ENCODE measurements around the gene ALK. TPM values are rescaled to one million over a fixed set of nuclear protein-coding genes. Genes with fewer than 3 reads are reported as not detected.

The ALK gene
- total RNA-seq, 1 experiment from 2014 or later: 0.06 TPM

GRCh38 chr2:29412197-29412925 lies 509.0 kb downstream of the ALK start:
- DNase-seq (ENCODE audit: low read depth): no peak

DNA sequence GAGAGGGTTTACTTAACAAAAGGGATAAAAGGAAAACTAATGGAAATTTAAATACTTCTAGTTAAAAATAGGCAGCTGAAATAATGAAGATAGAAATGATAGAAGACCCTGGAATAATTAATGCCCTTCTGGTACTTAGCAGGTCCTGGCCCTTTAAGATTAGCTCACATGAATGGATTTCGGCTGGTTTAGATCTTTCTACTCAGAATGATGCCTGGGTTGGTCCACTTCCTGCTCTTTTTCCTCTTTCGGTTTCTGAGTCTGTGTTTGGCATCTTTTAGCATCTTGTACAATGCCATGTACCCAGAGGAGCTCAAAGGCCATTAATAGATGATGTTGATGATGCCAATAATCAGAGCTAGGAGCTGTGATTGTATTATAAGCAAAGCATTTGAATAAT lies 515.7 kb downstream of the ALK start:
- DNase-seq (ENCODE audit: low read depth): peak; percentile 35

GRCh38 chr2:29405266-29405665 lies 516.1 kb downstream of the ALK start:
- DNase-seq (ENCODE audit: low read depth): peak; percentile 69

GRCh38 chr2:29401994-29402393 lies 519.4 kb downstream of the ALK start:
- DNase-seq (ENCODE audit: low read depth): no peak

DNA sequence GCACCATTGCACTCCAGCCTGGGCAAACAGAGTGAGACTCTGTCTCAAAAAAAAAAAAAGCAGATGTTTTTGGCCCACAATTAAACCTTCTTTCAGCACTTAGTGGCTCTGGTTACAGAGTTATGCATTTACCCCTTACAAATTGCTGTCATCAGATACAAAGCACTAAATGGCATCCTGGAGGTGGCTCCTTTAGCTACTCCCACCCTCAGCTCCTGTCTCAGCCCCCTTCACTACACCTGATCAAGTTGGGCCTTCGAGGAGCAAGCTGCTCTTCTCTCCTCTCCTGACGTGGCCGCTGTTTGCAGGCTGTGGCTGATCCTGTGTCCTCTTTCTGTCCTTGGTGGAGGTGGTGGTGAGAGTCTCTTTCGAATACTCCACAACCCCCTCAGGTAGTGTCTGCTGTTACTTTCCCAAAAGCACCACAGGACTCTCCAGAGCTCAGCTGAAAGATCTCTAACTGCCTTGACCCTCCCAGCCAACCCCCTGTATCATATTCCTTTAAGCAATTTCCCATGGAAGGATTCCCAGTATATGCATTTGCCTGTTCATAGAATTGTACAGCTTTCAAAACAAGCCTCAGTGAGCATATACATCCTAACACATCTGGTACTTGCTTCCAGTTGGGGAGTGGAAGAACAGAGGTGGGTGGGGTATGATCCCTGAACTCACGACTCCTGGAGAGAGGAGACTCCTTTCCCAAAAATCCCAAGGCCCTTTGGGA lies 520.3 kb downstream of the ALK start:
- DNase-seq (ENCODE audit: low read depth): no peak

- DNase-seq (ENCODE audit: low read depth): peak; percentile 37
These were observed 522.8 kb downstream of the ALK start for GRCh38 chr2:29398384-29399237.

GRCh38 chr2:29397713-29398112 lies 523.7 kb downstream of the ALK start:
- no peak for DNase-seq (ENCODE audit: low read depth)

- DNase-seq (ENCODE audit: low read depth): peak; percentile 56
These were observed 524.3 kb downstream of the ALK start for GRCh38 chr2:29397039-29397438.

DNA sequence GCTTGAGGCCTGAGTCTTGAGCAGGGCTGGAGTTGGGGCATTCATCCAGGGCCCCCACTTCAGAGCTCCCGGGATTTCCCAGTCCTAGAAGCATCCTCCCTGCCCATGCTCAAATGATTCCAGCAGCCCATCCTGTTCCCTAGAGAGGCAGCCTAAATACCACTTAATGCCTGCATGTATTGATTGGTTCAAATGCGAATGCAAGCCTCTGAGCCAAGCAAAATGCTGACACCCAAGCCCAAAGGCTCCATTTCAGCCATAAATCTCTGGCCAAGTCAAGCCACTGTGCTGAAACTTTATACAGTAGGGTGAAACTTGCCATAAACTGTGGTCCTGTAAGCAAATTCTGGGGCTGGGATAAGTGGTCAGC lies 526.4 kb downstream of the ALK start:
- DNase-seq (ENCODE audit: low read depth): no peak

DNA sequence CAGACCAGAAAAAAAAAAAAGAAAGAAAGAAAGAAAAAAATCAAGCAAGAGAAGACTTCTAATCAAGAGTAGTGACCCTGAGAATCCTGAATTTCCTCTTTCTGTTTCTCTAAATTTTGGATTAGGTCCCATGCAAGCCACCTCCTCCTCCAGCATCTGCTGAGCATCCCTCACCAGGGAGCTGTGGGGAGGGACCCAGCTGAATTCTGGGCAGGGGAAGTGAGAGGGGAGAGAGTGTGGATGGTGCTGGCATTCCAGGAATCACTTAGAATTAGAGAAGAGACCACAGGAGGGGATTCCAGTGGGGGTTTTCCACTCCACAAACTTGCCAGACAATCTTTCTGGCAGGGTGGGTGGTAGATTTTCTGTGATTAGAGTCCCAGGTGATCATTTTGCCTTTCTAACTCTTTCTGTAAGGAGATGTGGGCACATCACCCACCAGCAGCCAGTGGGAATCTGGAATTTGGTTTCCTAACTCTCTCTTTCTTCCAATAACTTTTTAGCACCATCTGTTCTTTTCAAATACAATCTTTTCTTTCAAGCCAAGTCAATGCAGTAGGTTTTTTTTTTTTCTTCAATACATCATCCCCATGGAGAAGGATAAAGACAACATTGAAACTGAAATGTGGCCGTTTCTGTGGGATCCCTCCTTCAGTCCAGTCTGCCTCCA lies 526.9 kb downstream of the ALK start:
- no peak for DNase-seq (ENCODE audit: low read depth)

DNA sequence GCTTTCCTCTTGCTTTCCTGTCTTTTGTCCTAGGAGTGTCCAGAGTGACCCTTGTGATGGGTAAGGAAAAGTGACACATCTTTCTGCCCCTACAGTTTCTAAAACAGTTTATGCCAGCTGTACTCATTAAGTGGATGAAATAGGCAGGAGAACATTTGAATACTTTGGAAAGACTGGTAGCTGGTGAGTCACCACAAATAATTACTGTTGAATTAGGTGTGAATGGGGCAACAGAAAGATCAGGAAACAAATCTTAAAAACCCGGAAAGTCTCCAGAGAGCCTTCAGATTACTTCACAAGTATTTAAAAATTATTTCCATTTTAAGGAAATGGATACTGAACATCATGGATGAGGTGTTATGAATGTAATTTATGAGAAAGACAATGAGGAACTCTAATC lies 527.7 kb downstream of the ALK start:
- DNase-seq (ENCODE audit: low read depth): no peak

- DNase-seq (ENCODE audit: low read depth): no peak
These were observed 528.6 kb downstream of the ALK start for GRCh38 chr2:29392774-29393173.

DNA sequence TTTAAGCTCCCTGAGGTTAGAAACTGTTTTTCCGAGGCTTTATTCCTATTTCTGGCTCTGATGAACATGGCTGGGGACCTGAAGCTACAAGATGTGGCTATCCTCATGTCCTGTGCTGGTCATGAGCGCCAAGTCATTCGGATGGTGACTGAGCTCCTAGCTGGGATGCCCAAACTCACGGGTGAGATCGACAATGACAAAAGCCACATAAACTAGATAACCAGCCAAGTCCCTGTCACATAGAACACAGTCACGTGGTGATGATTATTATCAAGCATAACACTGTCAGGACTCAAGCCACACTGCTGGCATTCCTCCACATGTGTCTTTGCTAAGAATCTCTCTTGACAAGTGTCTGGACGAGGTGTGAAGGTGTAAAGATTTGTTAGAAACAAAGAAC lies 531.2 kb downstream of the ALK start:
- no peak for DNase-seq (ENCODE audit: low read depth)

GRCh38 chr2:29389686-29390085 lies 531.7 kb downstream of the ALK start:
- DNase-seq (ENCODE audit: low read depth): no peak

DNA sequence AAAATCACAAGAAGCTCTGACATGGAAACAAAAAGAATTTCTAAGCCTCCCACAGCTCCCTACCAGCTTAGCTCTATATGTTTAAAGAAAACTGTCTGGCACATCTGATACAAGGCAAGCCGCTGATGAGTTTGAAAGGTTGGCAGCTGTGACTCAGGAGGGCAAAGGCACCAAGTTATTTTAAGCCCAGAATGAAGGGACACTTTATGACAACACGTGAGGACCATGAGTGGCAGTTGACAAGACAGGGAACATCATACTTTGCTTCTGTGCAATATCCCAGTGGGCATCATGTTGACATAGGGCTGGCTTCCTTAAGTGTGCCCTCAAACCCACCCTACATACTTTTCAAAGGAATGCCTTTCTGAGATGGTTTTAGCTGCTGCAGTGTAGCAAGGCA lies 533.3 kb downstream of the ALK start:
- no peak for DNase-seq (ENCODE audit: low read depth)

GRCh38 chr2:29382486-29382885 lies 538.9 kb downstream of the ALK start:
- no peak for DNase-seq (ENCODE audit: low read depth)

DNA sequence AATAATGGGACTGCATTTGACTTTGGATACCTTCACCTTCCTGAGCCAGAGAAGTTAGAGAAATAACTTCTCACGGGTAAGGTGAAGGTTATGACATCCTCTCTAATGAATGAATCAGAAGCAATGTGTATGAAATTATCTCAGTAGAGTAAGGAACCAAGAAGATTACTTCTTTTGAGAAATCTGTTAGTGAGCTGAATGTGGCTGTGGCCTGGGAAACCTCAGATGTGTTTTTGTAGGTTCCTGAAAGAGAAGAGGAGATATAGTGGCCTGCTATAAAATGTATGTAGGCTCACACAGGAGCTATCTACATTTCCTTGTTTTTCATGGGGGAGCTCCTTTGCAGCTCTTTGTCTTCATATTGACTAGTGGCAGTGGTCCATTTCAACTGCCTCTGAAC lies 543.6 kb downstream of the ALK start:
- no peak for DNase-seq (ENCODE audit: low read depth)

DNA sequence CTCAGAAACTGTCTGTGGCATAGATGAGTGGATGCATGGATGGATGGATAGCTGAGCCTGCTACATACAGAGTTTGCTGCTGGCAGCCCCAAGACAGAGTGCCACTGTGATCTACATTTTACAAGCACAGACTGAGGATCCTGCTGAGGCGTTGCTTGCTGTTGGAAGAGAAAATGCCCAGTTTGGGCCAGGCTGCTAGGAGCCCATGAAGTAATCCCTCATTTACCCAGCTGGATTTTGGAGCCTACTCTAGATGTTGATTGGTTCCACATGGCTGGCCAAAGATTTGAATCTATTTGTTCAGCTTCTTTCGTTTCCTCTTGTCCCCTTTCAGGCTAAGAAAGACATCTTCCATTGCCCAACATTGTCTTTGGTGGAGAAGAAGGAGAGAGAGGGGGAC lies 544.8 kb downstream of the ALK start:
- DNase-seq (ENCODE audit: low read depth): no peak

- no peak for DNase-seq (ENCODE audit: low read depth)
These were observed 545.5 kb downstream of the ALK start for GRCh38 chr2:29375843-29376242.

GRCh38 chr2:29374823-29375222 lies 546.6 kb downstream of the ALK start:
- no peak for DNase-seq (ENCODE audit: low read depth)

DNA sequence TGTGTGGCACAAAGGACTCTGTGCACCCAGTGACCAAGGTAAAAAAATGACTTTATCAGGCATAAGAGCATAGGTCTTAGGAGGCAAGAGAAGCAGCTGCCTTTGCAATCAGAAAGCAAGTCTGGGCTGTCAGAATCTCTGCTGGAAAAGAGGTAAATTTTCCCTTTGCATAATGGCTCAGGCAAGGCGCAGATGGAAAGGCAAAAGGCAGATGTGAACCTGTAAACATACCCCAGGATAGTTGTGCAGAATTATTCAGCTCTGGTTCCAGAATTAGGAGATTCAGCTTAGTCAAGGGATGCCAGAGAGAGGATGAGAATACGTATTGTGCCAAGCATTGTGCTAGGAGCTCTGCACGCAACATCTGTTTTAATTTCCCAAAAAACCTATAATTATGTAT lies 547.5 kb downstream of the ALK start:
- no peak for DNase-seq (ENCODE audit: low read depth)

DNA sequence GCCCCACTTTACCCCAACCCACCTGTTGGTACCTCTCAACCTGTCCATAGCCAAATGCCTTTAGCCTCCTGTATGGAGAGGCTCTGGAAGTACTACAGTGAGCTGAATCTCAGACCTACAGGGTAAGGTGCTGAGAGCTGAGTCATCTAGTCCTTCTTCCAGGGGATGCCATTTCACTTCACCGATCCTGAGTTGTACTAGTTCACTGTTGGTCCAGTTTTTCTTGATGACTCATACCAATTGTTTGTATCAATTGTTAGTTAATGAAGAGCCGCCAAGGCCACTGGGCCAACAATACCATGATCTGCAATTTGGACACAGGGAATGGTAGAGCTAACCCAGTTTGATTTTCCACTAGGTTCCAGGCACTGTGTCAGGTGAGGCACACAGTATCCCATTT lies 549.2 kb downstream of the ALK start:
- no peak for DNase-seq (ENCODE audit: low read depth)

Measured in LHCN-M2 (cell line).